HepG2 (cell line): Measurements from ENCODE around the gene RNF213. TPM values are rescaled to one million over a fixed set of nuclear protein-coding genes. Genes with fewer than 3 reads are reported as not detected.

Experiments
- ATF7-NPFF ChIP-seq: sonication (generic); formaldehyde crosslinking; IDR thresholded peaks from 2 replicates; pipeline ENCODE4 v1.8.1; 2023; ENCODE audit warnings: mild to moderate bottlenecking, low read depth, missing genetic modification reagents, moderate library complexity
- CBX5 ChIP-seq: sonication (generic); formaldehyde crosslinking; IDR thresholded peaks from 2 replicates; pipeline ENCODE4 v1.4.0; 2020; ENCODE audit warnings: missing genetic modification reagents, borderline replicate concordance
- CSRNP1 ChIP-seq: sonication (generic); formaldehyde crosslinking; IDR thresholded peaks from 2 replicates; pipeline ENCODE4 v1.8.1; 2023; ENCODE audit warnings: mild to moderate bottlenecking, missing genetic modification reagents
- FIP1L1 ChIP-seq: fragments of 200-400 bp; formaldehyde crosslinking; IDR thresholded peaks from 2 replicates; pipeline ENCODE4 v1.6.1; 2018; ENCODE audit warnings: low read depth, mild to moderate bottlenecking, low read length, moderate library complexity, borderline replicate concordance; ENCODE audit not compliant: insufficient read depth
- GZF1 ChIP-seq: sonication (generic); formaldehyde crosslinking; IDR thresholded peaks from 2 replicates; pipeline ENCODE4 v1.5.1; 2020; ENCODE audit warnings: mild to moderate bottlenecking, missing genetic modification reagents
- HDAC6 ChIP-seq: fragments of 200-600 bp; sonication (generic); IDR thresholded peaks from 2 replicates; pipeline ENCODE4 v1.7.0; 2017; ENCODE audit warnings: mild to moderate bottlenecking, antibody characterized with exemption, low read length, low read depth
- LRRFIP1 ChIP-seq: sonication (generic); formaldehyde crosslinking; conservative IDR thresholded peaks from 2 replicates; pipeline ENCODE4 v1.4.0; 2020; ENCODE audit warnings: missing genetic modification reagents
- MIER3 ChIP-seq: IDR thresholded peaks from 2 replicates; pipeline ENCODE4 v1.6.1; 2016; ENCODE audit warnings: missing compliant biosample characterization, borderline replicate concordance
- MXD4 ChIP-seq: IDR thresholded peaks from 2 replicates; pipeline ENCODE4 v1.6.1; 2016; ENCODE audit warnings: mild to moderate bottlenecking, missing biosample characterization, missing genetic modification reagents
- NCOA1 ChIP-seq: sonication (generic); formaldehyde crosslinking; IDR thresholded peaks from 2 replicates; pipeline ENCODE4 v1.9.0; 2021; ENCODE audit warnings: missing genetic modification reagents
- POGZ ChIP-seq: sonication (generic); formaldehyde crosslinking; IDR thresholded peaks from 2 replicates; pipeline ENCODE4 v1.4.0; 2020; ENCODE audit warnings: mild to moderate bottlenecking, missing genetic modification reagents
- POLR2A ChIP-seq, 2 experiments: IDR thresholded peaks; 2 replicates each; pipeline ENCODE4 v1.6.1; 2011; ENCODE audit warnings: low read depth in 2 of 2, low read length in 2 of 2, mild to moderate bottlenecking in 1 of 2, moderate library complexity in 1 of 2; ENCODE audit not compliant: insufficient read depth in 1 of 2
- SMAD1 ChIP-seq: sonication (generic); formaldehyde crosslinking; IDR thresholded peaks from 2 replicates; pipeline ENCODE4 v1.4.0; 2020; ENCODE audit warnings: missing genetic modification reagents, low read depth, mild to moderate bottlenecking, borderline replicate concordance
- TFDP2 ChIP-seq: sonication (generic); formaldehyde crosslinking; IDR thresholded peaks from 2 replicates; pipeline ENCODE4 v1.4.0; 2020; ENCODE audit warnings: missing genetic modification reagents
- TGIF2 ChIP-seq: IDR thresholded peaks from 2 replicates; pipeline ENCODE4 v1.6.1; 2016; ENCODE audit warnings: control low read depth, missing compliant biosample characterization
- THYN1 ChIP-seq: sonication (generic); formaldehyde crosslinking; IDR thresholded peaks from 2 replicates; pipeline ENCODE4 v1.8.1; 2023; ENCODE audit warnings: low read depth, mild to moderate bottlenecking, moderate library complexity, missing genetic modification reagents, borderline replicate concordance
- TRIM24 ChIP-seq: sonication (generic); formaldehyde crosslinking; IDR thresholded peaks from 2 replicates; pipeline ENCODE4 v1.8.0; 2022; ENCODE audit warnings: mild to moderate bottlenecking, missing genetic modification reagents
- ZNF354B ChIP-seq: sonication (generic); formaldehyde crosslinking; IDR thresholded peaks from 2 replicates; pipeline ENCODE4 v1.8.0; 2022; ENCODE audit warnings: mild to moderate bottlenecking, missing genetic modification reagents
- ZNF383 ChIP-seq: sonication (generic); formaldehyde crosslinking; IDR thresholded peaks from 2 replicates; pipeline ENCODE4 v1.4.0; 2020; ENCODE audit warnings: missing genetic modification reagents, mild to moderate bottlenecking, borderline replicate concordance
- ZNF543 ChIP-seq: sonication (generic); formaldehyde crosslinking; IDR thresholded peaks from 2 replicates; pipeline ENCODE4 v1.4.0; 2020; ENCODE audit warnings: mild to moderate bottlenecking, missing genetic modification reagents
- ZNF546 ChIP-seq: sonication (generic); formaldehyde crosslinking; conservative IDR thresholded peaks from 2 replicates; pipeline ENCODE4 v1.8.1; 2023; ENCODE audit warnings: mild to moderate bottlenecking, missing genetic modification reagents
- ZNF576 ChIP-seq: sonication (generic); formaldehyde crosslinking; IDR thresholded peaks from 2 replicates; pipeline ENCODE4 v1.4.0; 2020; ENCODE audit warnings: mild to moderate bottlenecking, missing genetic modification reagents
- ZNF616 ChIP-seq: sonication (generic); formaldehyde crosslinking; IDR thresholded peaks from 2 replicates; pipeline ENCODE4 v1.5.0; 2020; ENCODE audit warnings: low read depth, mild to moderate bottlenecking, missing genetic modification reagents
- ZNF878 ChIP-seq: sonication (generic); formaldehyde crosslinking; IDR thresholded peaks from 2 replicates; pipeline ENCODE4 v1.8.1; 2023; ENCODE audit warnings: mild to moderate bottlenecking, missing genetic modification reagents, moderate library complexity
- polyA plus RNA-seq, 8 experiments: library from polyadenylated mRNA; depleted of rRNA in 3 of 8; stranded (reverse) in 7 of 8; unstranded in 1 of 8; fragments of >200 nt; fragmentation: Illumina TruSeq in 4 of 8; extraction: Trizol in 4 of 8; gene quantifications; 2 replicates each; pipeline versions ENCODE4 v1.2.1 to v1.2.3, GENCODE V29; 2011 to 2016; ENCODE audit warnings: low read depth in 4 of 8, missing spikeins in 1 of 8, mixed read lengths in 1 of 8; ENCODE audit not compliant: insufficient read depth in 1 of 8
- total RNA-seq, 5 experiments: library from RNA; depleted of rRNA; stranded (reverse); fragments of >200 nt; fragmentation: Illumina TruSeq; extraction: Trizol; gene quantifications; 2 replicates each; pipeline ENCODE4 v1.2.3, GENCODE V29; 2016; ENCODE audit warnings: low read depth in 1 of 5

Gene RNF213
- total and polyA plus RNA-seq, 2 of the 13 experiments (the other 11 are each of a cell fraction or from before 2014, with no cell fraction given), result 38.6 to 38.7 TPM

- TF ChIP-seq CSRNP1 (peak; percentile 98), ZNF543 (CRISPR knock-in tag) (peak; percentile 93), MXD4 (CRISPR knock-in tag) (peak; percentile 95), TGIF2 (CRISPR knock-in tag) (peak; percentile 49), TFDP2 (peak; percentile 60), ZNF878 (CRISPR knock-in tag) (no peak), LRRFIP1 (CRISPR knock-in tag) (0 out of 2 replicates have a peak, but pooled peaks have one; percentile 23), MIER3 (CRISPR knock-in tag) (peak; percentile 56; the same call in 1 of the 2 replicates), ZNF383 (CRISPR knock-in tag) (peak; percentile 17; the same call in 1 of the 2 replicates), NCOA1 (CRISPR knock-in tag) (peak; percentile 88; the same call in 1 of the 2 replicates), ZNF546 (peak; percentile 90; the same call in 1 of the 2 replicates), SMAD1 (CRISPR knock-in tag) (peak; percentile 65; the same call in 1 of the 2 replicates), CBX5 (peak; percentile 64; the same call in 1 of the 2 replicates), POLR2A (IDR thresholded peaks at IDR 0.05; ENCODE audit: insufficient read depth in 1 of 2, low read depth in 2 of 2, low read length in 2 of 2) (peak; percentile 85 to 86), GZF1 (CRISPR knock-in tag) (no peak), ATF7-NPFF (peak; percentile 84), POGZ (peak; percentile 85), THYN1 (CRISPR knock-in tag) (no peak), TRIM24 (CRISPR knock-in tag) (no peak), FIP1L1 (0 out of 2 replicates have a peak, but pooled peaks have one; percentile 56), ZNF354B (CRISPR knock-in tag) (peak; percentile 95), HDAC6 (no peak), ZNF576 (CRISPR knock-in tag) (no peak), ZNF616 (0 out of 2 replicates have a peak, but pooled peaks have one; percentile 44)
These were observed 154.4 kb downstream of the RNF213 start, which contains the start of gene ENDOV (continued) for GRCh38 chr17:80414803-80415625.
